ENCODE measurements around the gene UNC13B. TPM values are rescaled to one million over a fixed set of nuclear protein-coding genes. Genes with fewer than 3 reads are reported as not detected.

Gene UNC13B
- total RNA-seq, 2 donors from 2014 or later: 20.2 to 29.3 TPM

DNA sequence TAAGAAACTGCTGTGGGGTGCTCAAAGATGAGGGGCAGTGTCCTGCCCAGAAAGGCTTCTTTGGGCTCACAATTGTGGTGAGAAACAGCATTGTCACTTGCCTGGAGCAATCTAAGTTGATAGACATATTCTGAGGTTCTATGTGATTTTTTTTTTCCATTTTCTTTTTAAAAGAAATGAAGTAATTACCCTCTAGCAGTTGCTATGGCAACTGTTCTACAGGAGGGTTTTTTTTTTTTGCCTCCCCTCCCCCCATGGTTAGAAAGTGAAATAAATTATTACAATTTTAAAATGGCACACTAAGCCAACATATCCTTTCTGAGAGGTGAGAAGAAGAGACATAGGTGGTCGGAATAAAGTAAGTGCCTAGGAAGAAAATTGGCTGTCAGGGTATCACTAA lies 127.0 kb downstream of the UNC13B start:
- Histone ChIP-seq H3K27me3 (no peaks in the 10 kb centered on the region), H3K9me3 (no peaks in the 10 kb centered on the region), H3K4me1 (no peaks in the 10 kb centered on the region), H3K36me3 (replicated peaks in 1 of 2; ENCODE audit: insufficient read depth in 1 of 2, low read depth in 2 of 2) (no peaks in the 10 kb centered on the region), H3K4me3 (no peak overlapping the region), H3K27ac (no peak overlapping the region)
- ATAC-seq (no peak), DNase-seq (no peak)
- TF ChIP-seq POLR2A (IDR thresholded peaks at IDR 0.05): no peak
- TF ChIP-seq, protein P1, sequence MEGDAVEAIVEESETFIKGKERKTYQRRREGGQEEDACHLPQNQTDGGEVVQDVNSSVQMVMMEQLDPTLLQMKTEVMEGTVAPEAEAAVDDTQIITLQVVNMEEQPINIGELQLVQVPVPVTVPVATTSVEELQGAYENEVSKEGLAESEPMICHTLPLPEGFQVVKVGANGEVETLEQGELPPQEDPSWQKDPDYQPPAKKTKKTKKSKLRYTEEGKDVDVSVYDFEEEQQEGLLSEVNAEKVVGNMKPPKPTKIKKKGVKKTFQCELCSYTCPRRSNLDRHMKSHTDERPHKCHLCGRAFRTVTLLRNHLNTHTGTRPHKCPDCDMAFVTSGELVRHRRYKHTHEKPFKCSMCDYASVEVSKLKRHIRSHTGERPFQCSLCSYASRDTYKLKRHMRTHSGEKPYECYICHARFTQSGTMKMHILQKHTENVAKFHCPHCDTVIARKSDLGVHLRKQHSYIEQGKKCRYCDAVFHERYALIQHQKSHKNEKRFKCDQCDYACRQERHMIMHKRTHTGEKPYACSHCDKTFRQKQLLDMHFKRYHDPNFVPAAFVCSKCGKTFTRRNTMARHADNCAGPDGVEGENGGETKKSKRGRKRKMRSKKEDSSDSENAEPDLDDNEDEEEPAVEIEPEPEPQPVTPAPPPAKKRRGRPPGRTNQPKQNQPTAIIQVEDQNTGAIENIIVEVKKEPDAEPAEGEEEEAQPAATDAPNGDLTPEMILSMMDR (IDR thresholded peaks at IDR 0.05): no peak
- intact Hi-C loops (cut with DNase I): loop anchor here (10.0 kb wide), 1 partner anchor 166 kb away; no protein-coding TSS in a partner anchor
- 96 to 100% methylated on average over 1 of the region's 1 CpG for WGBS, 2 donors

DNA sequence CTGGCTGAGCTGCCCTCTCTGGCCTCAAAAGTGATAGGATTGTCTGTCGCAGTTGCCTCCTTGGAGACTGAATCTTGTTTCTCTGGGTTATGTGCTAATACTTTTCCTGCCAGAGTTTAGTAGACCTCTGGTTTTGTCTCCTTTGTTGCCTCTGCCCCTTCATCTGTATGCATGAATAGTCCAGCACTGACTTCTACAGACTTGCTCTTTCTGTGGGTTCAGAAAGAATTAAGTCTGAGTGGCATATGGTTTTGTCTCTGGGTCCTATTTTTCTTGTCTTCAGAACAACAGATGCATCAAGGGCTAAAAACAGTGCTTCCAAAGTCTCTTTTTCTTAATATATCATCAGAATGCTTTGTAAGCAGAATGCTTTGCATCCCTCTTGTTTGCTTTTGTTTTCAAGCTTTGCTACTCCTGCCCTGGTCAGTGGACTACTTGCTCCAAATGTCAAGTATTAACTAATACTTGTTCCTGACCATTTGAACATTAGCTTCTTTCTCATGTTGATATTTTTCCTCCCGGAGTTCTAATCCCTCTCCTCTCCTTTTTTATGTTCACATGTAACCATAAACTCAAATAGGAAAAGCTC lies 131.7 kb downstream of the UNC13B start:
- WGBS, 2 donors: 72 to 83% methylated on average over 2 of the region's 2 CpGs
- H3K4me3 ChIP-seq: no peak overlapping the region
- H3K4me1 ChIP-seq: no peaks in the 10 kb centered on the region
- H3K27me3 ChIP-seq: no peaks in the 10 kb centered on the region
- no peak for ATAC-seq
- intact Hi-C loops (cut with DNase I): no loop called here
- H3K36me3 ChIP-seq (replicated peaks in 1 of 2; ENCODE audit: insufficient read depth in 1 of 2, low read depth in 2 of 2): no peaks in the 10 kb centered on the region
- TF ChIP-seq, protein P1 (IDR thresholded peaks at IDR 0.05): no peak
- TF ChIP-seq POLR2A (IDR thresholded peaks at IDR 0.05): no peak
- no peak for DNase-seq
- no peak overlapping the region for H3K27ac ChIP-seq
- H3K9me3 ChIP-seq: no peaks in the 10 kb centered on the region

DNA sequence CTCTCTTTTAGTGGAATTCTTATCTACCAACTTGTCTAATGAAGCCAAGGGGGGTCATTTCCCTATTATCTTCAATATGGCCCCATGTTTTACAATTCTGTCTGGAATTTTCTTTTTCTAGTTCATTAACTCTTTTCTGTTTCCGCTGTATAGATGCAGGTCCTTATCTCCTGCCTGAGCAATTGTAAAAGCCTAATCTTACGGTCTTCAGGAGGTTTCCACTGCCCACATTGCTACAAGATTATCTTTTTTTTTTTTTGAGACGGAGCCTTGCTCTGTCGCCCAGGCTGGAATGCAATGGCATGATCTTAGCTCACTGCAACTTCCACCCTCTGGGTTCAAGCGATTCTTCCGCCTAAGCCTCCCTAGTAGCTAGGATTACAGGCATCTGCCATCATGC lies 132.3 kb downstream of the UNC13B start:
- TF ChIP-seq, protein P1 (IDR thresholded peaks at IDR 0.05): no peak
- no peak for TF ChIP-seq POLR2A (IDR thresholded peaks at IDR 0.05)
- intact Hi-C loops (cut with DNase I): no loop called here
- Histone ChIP-seq H3K27ac (no peak overlapping the region), H3K36me3 (replicated peaks in 1 of 2; ENCODE audit: insufficient read depth in 1 of 2, low read depth in 2 of 2) (no peaks in the 10 kb centered on the region), H3K4me3 (no peak overlapping the region), H3K9me3 (no peaks in the 10 kb centered on the region), H3K27me3 (no peaks in the 10 kb centered on the region), H3K4me1 (no peaks in the 10 kb centered on the region)
- ATAC-seq: no peak
- 94 to 96% methylated on average over 6 of the region's 6 CpGs for WGBS, 2 donors
- DNase-seq: no peak

DNA sequence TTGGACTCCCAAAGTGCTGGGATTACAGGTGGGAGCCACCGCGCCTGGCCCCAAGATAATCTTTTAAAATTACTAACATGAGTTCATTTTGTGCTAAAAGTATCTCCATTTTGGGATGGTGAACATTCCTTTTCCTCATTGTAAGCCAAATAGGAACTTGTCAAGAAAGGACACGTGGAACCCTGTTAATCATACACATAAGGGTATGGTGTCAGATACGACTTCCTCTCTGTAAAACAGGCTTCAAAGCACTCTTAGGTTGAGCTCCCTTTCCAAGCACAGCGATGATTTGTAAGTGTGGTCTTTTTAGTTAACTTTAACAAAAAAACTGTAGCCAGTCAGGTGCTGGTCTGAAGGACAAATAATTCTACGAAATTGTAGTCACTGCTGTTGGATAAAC lies 132.7 kb downstream of the UNC13B start:
- intact Hi-C loops (cut with DNase I): no loop called here

More for the DNA sequence above, 132.7 kb downstream of the UNC13B start:
- no peaks in the 10 kb centered on the region for H3K9me3 ChIP-seq
- H3K27ac ChIP-seq: no peak overlapping the region
- no peaks in the 10 kb centered on the region for H3K36me3 ChIP-seq (replicated peaks in 1 of 2; ENCODE audit: insufficient read depth in 1 of 2, low read depth in 2 of 2)
- no peak overlapping the region for H3K4me3 ChIP-seq
- DNase-seq: no peak
- ATAC-seq: no peak
- H3K27me3 ChIP-seq: no peaks in the 10 kb centered on the region
- H3K4me1 ChIP-seq: no peaks in the 10 kb centered on the region
- WGBS, 2 donors: 89% methylated on average over 6 of the region's 6 CpGs
- TF ChIP-seq POLR2A (IDR thresholded peaks at IDR 0.05): no peak
- TF ChIP-seq, protein P1 (IDR thresholded peaks at IDR 0.05): no peak

Data from body of pancreas (tissue), 4 donors.